Right cardiac atrium (tissue), 5 donors: Measurements from ENCODE around the gene TMEM61. TPM values are rescaled to one million over a fixed set of nuclear protein-coding genes. Genes with fewer than 3 reads are reported as not detected.

Experiments used
- ATAC-seq, 2 donors: fragments of 200-7000 bp; cut with Tn5 transposase; one replicate each; pipeline versions ENCODE4 v1.8.0 to v1.9.1; 2020; ENCODE audit warnings: moderate library complexity in 2 of 2, mild to moderate bottlenecking in 1 of 2
- DNase-seq, 3 donors: peaks; one replicate each; pipeline ENCODE4 v3.0.0-alpha.2; 2020
- H3K27ac ChIP-seq: one replicate; pipeline ENCODE4 v1.5.1; 2013; ENCODE audit warnings: mild to moderate bottlenecking, low read length, control low read depth, moderate library complexity
- H3K27me3 ChIP-seq: one replicate; pipeline ENCODE4 v1.6.1; 2013; ENCODE audit not compliant: control insufficient read depth, insufficient read depth
- H3K4me1 ChIP-seq: one replicate; pipeline ENCODE4 v1.6.1; 2013; ENCODE audit warnings: low read length; ENCODE audit not compliant: control insufficient read depth, insufficient read depth
- H3K4me3 ChIP-seq: one replicate; pipeline ENCODE4 v1.5.1; 2013; ENCODE audit warnings: low read length, control low read depth
- H3K9me3 ChIP-seq: one replicate; pipeline ENCODE4 v1.6.1; 2013; ENCODE audit warnings: low read length; ENCODE audit not compliant: control insufficient read depth
- WGBS: extraction: QIAGEN DNeasy Blood & Tissue Kit; methylation state at CpG from one replicate; pipeline ENCODE4 v1.1.7; 2013; 5-methylcytosine and 5-hydroxymethylcytosine counted together
- intact Hi-C, 4 donors: fragments of 100-400 bp; cut with DNase I; formaldehyde crosslinking; loops; one replicate each; pipeline versions ENCODE4 v1.11.0 to v1.14.0; 2022 to 2023
- polyA plus RNA-seq: library from polyadenylated mRNA; stranded (reverse); fragments of 200-250 nt; gene quantifications from one replicate; pipeline ENCODE4 v1.2.3, GENCODE V29; 2013
- total RNA-seq, 4 donors: library from RNA; stranded (reverse); fragmentation: NEBNext Ultra II Directional; extraction: Animal tissue kit (Norgen Biotek cat#: 25700); gene quantifications; one replicate each; pipeline ENCODE4 v1.2.1, GENCODE V29; 2021
- donor health status: healthy with polysubstance abuse.
- donor health status: DM: no; HTN: yes; CAD: no.
- donor health status: DM: no; HTN: no; CAD: no.
- donor health status: DM: no; HTN: yes; CAD: no; lungs with severe emphysema.
- donor health status: DM: yes; HTN: yes; CAD: no.

TMEM61 gene
- total and polyA plus RNA-seq, 5 donors, result 0.09 TPM; not detected in 4

GRCh38 chr1:55040083-55040932, 59.9 kb downstream of the TMEM61 start:
- H3K27me3 ChIP-seq, result no peaks in the 10 kb centered on the region
- ATAC-seq, result peak in 1 of 2 donors; percentile 20

GRCh38 chr1:55040933-55041494, 60.6 kb downstream of the TMEM61 start:
- Histone ChIP-seq H3K27ac (no peak overlapping the region), H3K4me1 (no peaks in the 10 kb centered on the region), H3K4me3 (no peak overlapping the region), H3K9me3 (no peaks in the 10 kb centered on the region), H3K27me3 (no peaks in the 10 kb centered on the region)
- 34% methylated on average over 5 of the region's 5 CpGs for WGBS
- intact Hi-C loops, result no loop called here
- ATAC-seq, result no peak
- DNase-seq, result no peak

More at GRCh38 chr1:55040083-55040932, 59.9 kb downstream of the TMEM61 start:
- H3K27ac ChIP-seq, result no peak overlapping the region
- WGBS, result 16% methylated on average over 49 of the region's 49 CpGs
- no peaks in the 10 kb centered on the region for H3K4me1 ChIP-seq
- intact Hi-C loops, result no loop called here
- no peak for DNase-seq
- H3K9me3 ChIP-seq, result no peaks in the 10 kb centered on the region
- no peak overlapping the region for H3K4me3 ChIP-seq

- 65% methylated on average over 3 of the region's 3 CpGs for WGBS
- H3K4me3 ChIP-seq, result no peak overlapping the region
- DNase-seq (no peak), ATAC-seq (no peak)
- no peaks in the 10 kb centered on the region for H3K4me1 ChIP-seq
- H3K27me3 ChIP-seq, result no peaks in the 10 kb centered on the region
- intact Hi-C loops, result no loop called here
- no peaks in the 10 kb centered on the region for H3K9me3 ChIP-seq
- no peak overlapping the region for H3K27ac ChIP-seq
Measured at GRCh38 chr1:55041613-55042012, 61.2 kb downstream of the TMEM61 start.

Other genes starting within 250 kb of the TMEM61 start
- 1 to 10 TPM; 2.9 to 3.7 (median 3.3) TPM for gene PARS2, start 216.1 kb upstream of the TMEM61 start, total RNA-seq
- 2.0 TPM for gene PARS2, start 216.1 kb upstream of the TMEM61 start, polyA plus RNA-seq
- gene TTC22, start 179.3 kb upstream of the TMEM61 start, total RNA-seq, result under 1 TPM in 3 of 4 donors, not detected in 1; 0.06 to 0.17 (median 0.09) TPM
- gene TTC22, start 179.3 kb upstream of the TMEM61 start, polyA plus RNA-seq, result 0.05 TPM
- 10 to 100 TPM; 10.7 to 28.7 (median 21.6) TPM for gene DHCR24, start 93.4 kb upstream of the TMEM61 start, total RNA-seq
- 17.5 TPM for gene DHCR24, start 93.4 kb upstream of the TMEM61 start, polyA plus RNA-seq
- not detected for gene BSND, start 18.3 kb downstream of the TMEM61 start, total RNA-seq
- not detected for gene BSND, start 18.3 kb downstream of the TMEM61 start, polyA plus RNA-seq
- gene PCSK9, start 58.9 kb downstream of the TMEM61 start, total RNA-seq, result not detected
- gene PCSK9, start 58.9 kb downstream of the TMEM61 start, polyA plus RNA-seq, result 0.05 TPM
- gene USP24, start 234.7 kb downstream of the TMEM61 start, total RNA-seq, result 10 to 100 TPM; 32.6 to 35.7 (median 34.7) TPM
- 11.4 TPM for gene USP24, start 234.7 kb downstream of the TMEM61 start, polyA plus RNA-seq